ENCODE results near the gene TP73.

Gene TP73

GRCh38 chr1:3651026-3651929, 1.0 kb upstream of the TP73 start:
- in situ Hi-C loops (cut with MboI; ENCODE audit: low sequenced_read_pairs) = no loop called here

DNA sequence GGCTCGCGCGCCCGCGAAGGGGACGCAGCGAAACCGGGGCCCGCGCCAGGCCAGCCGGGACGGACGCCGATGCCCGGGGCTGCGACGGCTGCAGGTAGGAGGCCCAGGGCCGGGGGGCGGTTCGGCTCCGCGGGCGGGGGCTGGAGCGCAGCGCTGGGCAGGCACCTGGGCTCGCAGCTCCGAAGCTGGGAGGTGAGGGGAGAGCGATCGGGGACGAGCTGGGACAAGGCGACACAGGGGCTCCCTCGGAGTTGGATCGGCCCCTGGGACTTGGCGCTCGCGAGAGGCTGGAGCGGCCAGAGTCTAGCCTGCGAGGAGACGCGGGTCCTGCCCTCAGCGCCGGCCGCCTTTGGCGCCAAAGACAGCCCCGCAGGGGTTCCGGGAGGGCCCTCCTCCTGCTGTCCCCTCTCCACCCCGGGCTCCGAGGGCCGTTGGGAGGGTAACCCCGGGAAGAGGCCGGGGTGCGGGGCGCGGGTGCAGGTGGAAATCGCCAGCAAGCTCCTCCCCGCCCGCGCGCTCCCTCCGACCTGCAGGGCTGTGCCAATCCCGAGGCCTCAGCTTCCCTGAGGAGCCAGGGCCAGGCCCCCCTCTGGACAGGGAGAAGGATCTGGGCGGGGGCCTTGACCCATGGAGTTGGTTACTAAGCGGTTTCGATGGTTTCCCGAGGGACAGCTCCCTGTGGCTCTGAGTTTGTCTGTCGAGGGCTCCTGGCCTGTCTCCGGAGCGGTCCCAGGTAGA, 401 bp downstream of the TP73 start:
- in situ Hi-C loops (cut with MboI; ENCODE audit: low sequenced_read_pairs) = no loop called here

DNA sequence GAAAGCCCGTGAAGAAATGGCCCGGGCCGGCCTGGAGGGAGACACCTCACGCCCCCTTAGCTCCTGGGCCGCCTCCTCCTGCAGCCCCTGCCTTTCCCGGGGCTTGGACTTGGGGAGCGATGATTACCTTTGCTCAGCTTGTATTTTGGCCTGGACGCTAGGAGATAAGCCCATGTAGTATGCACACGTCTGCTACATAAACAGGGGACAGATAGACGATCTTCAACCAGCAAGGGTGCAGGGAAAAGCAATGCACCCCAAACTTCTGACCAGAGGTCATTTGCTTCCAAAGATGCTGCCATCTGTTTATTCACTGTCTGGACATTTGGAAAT, 936 bp downstream of the TP73 start:
- in situ Hi-C loops (cut with MboI; ENCODE audit: low sequenced_read_pairs) = no loop called here

DNA sequence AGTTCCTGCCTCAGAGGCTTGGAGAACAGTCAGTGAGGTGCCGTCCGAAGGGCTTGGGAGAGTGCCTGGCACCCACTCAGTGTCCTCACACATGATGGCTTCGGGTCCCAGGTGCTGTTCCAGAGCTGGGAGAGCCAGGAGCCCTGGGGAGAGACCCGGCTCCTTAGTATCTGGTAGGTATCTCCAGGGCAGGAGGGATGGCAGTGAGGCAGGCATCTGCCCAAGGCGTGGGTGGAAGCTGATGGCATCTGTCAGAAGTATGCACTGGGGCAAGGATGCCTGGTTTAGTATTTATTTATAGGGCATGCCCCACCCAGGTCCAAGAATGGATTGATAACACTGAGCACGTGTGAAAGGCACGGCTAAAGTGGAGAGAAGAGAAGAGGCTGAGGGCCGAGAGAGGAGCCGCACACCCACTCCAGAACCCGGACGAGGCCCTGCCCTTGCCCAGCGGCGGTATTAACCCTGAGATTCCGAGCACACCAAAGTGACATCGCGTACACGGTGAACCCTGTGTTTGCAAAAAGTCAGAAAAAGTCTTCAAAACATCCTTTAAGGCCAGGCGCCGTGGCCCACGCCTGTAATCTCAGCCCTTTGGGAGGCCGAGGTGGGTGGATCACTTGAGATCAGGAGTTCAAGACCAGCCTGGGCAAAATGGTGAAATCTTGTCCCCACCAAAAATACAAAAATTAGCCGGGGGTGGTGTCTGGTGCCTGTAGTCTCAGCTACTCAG, 2.4 kb downstream of the TP73 start:
- in situ Hi-C loops (cut with MboI; ENCODE audit: low sequenced_read_pairs) = no loop called here

DNA sequence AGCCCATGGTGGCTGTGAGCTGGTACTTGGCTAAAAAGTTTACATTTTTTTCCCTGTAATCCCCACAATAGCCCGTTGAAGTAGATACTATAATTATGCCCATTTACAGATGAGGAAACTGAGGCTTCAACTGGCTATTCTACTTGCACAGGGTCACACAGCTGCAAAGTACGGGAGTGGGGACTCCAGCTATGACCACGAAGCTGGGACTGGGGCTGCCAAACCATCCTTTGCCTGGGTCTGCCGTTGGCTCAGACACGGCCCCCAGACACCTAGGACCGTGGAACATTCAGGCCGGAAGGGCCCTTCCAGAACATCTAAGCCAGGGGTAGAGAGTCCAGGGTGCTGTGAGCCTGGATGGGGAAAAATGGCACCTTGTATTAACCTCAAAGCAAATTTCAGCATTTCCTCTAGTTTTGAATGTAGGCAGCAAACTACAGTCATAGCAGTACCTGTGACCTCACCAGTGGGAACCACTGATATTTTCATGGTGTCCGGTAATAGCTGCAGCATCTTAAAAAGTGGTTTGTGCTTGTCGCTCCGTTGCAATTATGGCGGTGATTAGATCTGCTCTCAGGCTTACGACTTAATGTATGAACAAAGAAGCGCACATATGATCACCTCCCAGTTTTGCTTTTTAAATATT, 4.3 kb downstream of the TP73 start:
- in situ Hi-C loops (cut with MboI; ENCODE audit: low sequenced_read_pairs) = no loop called here

GRCh38 chr1:3657096-3657475, 4.8 kb downstream of the TP73 start:
- in situ Hi-C loops (cut with MboI; ENCODE audit: low sequenced_read_pairs) = no loop called here

DNA sequence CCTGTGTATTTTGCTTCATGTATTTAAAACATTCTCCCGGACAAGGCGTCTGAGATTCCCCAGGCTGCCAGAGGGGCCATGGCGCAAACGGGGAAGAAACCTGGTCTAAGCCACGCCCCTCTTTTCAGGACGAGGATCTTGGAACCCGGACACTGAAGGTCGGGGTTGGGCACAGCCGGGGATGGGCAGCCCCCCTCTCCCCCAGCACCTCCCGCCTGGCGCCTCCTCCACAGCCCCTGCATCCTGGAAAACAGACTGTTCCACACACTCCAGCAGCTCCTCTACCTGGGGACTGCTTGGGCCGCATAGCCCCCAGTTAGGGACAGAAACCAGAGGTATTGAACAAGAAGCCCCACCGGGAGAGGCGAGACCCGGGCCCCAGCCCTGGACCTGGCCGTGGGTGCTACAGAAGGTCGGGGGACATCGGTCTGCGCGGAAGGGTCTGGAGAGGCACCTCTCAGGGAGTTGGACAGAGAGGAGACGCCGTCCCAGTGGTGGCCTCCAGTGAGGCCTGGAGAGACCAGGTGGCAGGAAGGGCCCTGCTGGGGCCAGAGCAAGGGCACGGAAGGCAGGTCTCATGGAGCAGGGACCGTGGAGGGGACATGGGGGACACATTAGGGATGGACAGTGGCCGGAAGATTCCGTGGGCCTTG, 5.4 kb downstream of the TP73 start:
- in situ Hi-C loops (cut with MboI; ENCODE audit: low sequenced_read_pairs) = no loop called here

DNA sequence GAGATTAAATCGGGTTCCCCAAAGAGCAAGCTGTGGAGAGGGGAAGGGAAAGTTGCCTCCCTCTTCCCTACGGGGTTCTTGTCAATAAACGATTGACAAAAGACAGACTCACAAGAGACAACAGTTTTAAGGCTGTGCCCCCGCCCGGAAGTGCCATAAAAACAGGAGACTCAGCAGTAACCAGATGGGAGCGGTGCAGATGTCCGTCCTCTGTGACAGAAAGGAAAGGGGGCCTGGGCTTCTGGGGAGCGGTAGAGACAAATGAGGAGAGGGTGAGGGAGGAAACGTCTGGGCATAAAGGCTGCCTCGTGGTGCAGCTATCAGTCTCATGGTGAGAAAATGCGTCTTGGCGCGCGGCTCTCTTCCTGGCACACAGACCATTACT, 5.9 kb downstream of the TP73 start:
- in situ Hi-C loops (cut with MboI; ENCODE audit: low sequenced_read_pairs) = no loop called here

GRCh38 chr1:3659093-3659492, 6.8 kb downstream of the TP73 start:
- in situ Hi-C loops (cut with MboI; ENCODE audit: low sequenced_read_pairs) = no loop called here

DNA sequence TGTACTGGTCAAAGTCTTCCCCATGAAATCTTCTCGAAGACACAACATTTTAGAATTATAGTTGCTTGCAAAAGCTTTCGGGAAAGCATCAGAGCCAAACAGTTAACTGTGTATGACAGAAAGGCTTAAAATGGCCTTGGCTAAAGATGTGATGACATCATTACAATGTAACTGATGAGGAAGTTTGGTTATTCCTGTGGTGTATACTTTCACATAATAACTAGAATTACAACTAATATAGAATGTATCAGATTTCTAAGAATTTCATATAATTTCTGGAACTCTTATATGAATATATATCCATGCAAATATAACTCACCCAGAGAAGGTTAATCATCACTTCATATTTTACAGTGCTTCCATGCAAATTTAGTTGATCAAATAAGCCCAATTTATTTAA, 8.4 kb downstream of the TP73 start:
- in situ Hi-C loops (cut with MboI; ENCODE audit: low sequenced_read_pairs) = no loop called here

- in situ Hi-C loops (cut with MboI; ENCODE audit: low sequenced_read_pairs) = no loop called here
Measured at GRCh38 chr1:3661631-3662030, 9.3 kb downstream of the TP73 start.

- in situ Hi-C loops (cut with MboI; ENCODE audit: low sequenced_read_pairs) = no loop called here
Measured at GRCh38 chr1:3662080-3662671, 9.9 kb downstream of the TP73 start.

DNA sequence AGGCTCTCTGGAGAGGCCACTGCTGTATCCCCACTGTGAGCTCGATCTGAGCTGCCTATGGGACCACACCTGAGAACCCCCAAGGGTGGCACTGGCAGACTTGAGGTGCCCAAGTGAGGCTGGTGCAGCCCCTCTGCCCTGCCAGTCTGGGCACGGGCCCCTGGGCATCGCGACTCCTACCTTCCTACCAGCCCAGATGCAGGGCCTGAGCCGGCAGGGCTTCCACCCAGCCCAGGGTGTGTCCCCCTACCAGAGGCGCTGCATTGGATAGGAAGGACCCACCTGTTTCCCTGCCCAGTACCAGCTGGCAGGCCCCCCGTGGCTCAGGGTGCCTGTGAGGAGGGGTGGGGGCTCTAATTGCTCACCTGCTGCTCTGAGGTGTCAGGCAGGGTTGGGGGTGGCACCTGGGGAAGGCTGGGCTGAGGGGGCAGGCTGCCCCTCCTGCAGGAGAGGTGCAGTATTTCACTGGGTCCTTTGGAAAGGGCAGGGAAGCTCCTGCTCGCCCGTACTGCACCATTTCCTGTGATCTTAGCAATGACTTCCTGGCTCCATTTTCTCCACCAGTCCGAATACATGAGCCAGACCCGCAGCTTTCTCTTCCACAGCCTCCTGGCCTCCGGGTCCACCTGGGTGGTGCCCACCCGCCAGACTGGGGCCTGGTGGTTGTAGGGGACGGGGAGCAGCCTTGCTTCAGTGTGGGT, 11.8 kb downstream of the TP73 start:
- in situ Hi-C loops (cut with MboI; ENCODE audit: low sequenced_read_pairs) = no loop called here

DNA sequence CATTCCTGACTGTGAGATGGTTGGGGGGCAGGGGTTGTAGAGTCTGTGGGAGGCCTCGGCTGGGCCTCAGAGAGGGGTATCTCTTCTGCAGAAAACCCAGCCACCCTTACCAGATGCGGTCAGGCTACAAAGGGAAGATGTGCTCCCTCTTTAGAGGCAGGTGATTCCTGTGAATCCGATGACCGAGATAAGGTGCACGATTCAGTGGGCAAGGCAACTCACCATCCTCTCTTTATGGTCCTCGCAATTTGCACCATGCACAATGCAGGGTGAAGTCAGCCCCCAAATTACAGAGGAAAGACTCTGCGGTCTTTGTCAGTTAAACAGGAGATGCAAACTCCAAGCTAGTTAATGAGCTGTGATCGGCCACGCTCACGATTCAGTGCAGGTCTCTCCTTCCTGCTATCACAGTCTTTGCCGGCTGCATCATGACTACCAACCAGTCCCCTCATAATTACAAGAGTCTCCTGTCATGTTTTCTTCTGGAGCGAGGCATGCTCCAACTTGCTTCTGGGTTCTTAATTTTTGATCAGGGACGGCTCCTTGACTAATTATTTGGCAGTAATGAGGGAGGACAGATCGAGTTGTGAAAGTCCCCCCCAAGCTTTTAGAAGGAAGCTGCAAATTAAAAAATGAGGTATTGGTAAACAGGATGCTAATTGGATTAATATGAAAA, 12.5 kb downstream of the TP73 start:
- in situ Hi-C loops (cut with MboI; ENCODE audit: low sequenced_read_pairs) = no loop called here

GRCh38 chr1:3668148-3668547, 15.8 kb downstream of the TP73 start:
- in situ Hi-C loops (cut with MboI; ENCODE audit: low sequenced_read_pairs) = no loop called here

DNA sequence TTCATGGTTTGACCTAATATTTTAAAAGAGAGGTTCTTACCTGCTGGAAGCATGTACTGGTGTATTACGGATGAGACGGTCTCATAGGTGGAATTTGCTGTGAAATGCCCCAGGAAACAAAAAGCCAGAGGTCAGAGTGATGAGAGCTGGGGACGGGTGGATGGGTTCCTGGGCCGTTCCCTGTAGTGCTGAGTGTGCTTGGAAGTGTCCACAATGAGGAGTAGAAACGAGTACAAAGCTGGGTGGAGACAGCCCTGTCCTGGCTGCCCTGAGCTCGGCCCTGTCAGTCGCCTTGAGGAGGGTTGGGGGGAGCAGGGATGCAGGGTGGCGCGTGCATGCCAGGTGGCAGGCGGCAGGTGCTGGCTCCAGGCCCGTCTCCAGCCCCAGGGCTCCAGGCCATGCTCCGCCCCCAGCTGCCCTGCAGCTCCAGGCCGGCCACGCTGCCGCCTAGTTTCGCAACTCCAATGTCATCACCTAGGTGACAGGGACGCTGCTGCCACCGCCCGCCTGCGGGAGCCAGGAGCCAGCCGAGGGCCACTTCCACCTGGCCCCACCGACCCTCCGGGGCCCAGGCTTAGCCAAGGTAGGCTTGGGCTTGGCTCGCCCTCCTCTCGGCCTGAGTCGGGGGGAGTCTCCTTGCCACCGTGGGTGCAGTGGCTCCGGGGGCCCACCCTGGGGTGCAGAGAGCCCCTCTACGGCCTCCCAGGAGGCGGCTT, 16.4 kb downstream of the TP73 start:
- in situ Hi-C loops (cut with MboI; ENCODE audit: low sequenced_read_pairs) = no loop called here

DNA sequence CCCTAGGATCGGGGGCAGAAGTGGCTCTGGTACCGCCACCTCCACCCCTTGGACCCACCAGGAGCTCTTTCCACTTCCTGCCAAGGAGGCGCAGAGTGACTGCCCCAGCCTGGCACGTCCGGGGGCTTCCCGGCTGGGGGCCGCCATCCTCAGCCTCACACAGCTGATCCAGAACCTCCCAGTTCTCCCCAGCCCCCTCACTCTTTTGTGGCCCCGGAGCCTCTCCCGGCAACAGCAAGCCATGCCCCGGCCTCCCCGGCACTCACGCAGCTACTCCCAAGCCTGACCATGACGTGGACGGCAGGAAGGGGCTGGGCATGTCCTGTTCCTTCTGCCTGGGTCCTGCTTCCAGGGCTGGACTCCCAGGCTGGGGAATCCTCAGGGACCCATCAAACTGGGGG, 17.1 kb downstream of the TP73 start:
- in situ Hi-C loops (cut with MboI; ENCODE audit: low sequenced_read_pairs) = no loop called here

DNA sequence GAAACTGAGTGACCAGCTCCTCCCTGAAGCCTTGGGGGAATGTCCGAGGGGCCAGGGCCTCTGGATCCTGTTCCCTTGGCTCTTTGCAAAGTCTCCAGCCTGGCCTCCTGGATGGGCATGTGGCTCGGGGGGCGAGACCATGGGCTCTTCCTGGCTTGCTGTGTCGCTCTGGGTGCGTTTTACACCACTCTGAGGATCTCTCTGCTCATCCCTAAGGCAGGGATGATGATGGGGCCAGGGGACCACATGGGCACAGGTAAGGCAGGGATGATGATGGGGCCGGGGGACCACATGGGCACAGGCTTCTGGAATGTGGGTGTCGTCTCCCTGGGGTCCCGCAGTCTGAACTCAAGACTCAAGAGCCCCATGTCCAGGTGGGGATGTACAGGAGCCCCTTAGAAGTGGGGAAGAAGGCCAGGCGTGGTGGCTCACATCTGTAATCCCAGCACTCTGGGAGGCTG, 17.7 kb downstream of the TP73 start:
- in situ Hi-C loops (cut with MboI; ENCODE audit: low sequenced_read_pairs) = no loop called here

Measured in HL-60/S4 treated with phorbol 12-myristate 13-acetate at 8.2 ng/mL for 4 days and 3 days (cell line).